Esophagus squamous epithelium (tissue), 5 donors: Measurements from ENCODE around the gene TSSK2. TPM values are rescaled to one million over a fixed set of nuclear protein-coding genes. Genes with fewer than 3 reads are reported as not detected.
A peak's percentile ranks its signal among the peaks of the same experiment; 100 is the strongest.

Source experiments
- DNase-seq: peaks from one replicate; lab custom pipeline; 2025; lab: John Stamatoyannopoulos, UW
- H3K27ac ChIP-seq, 4 donors: fragments of 200-600 bp; sonication (generic); one replicate each; pipeline ENCODE4 v1.5.1; 2016 to 2019; ENCODE audit warnings: mild to moderate bottlenecking in 1 of 4
- H3K27me3 ChIP-seq, 4 donors: fragments of 200-600 bp; sonication (generic); 1 replicate in 3 of 4; 2 replicates in 1 of 4; pipeline versions ENCODE4 v1.5.1 to v1.6.0; 2017 to 2021; ENCODE audit warnings: antibody characterized with exemption in 1 of 4
- H3K36me3 ChIP-seq, 3 donors: fragments of 200-600 bp; sonication (generic); one replicate each; pipeline ENCODE4 v1.5.1; 2016 to 2019
- H3K4me1 ChIP-seq, 3 donors: fragments of 200-600 bp; sonication (generic); one replicate each; pipeline ENCODE4 v1.5.1; 2017 to 2019
- H3K4me3 ChIP-seq, 4 donors: fragments of 200-600 bp; sonication (generic); 1 replicate in 3 of 4; 2 replicates in 1 of 4; pipeline ENCODE4 v1.5.1; 2016 to 2019; ENCODE audit warnings: mild to moderate bottlenecking in 2 of 4, moderate library complexity in 1 of 4
- H3K9me3 ChIP-seq, 3 donors: fragments of 200-600 bp; sonication (generic); one replicate each; pipeline ENCODE4 v1.5.1; 2016 to 2019
- CTCF ChIP-seq, 6 experiments: fragments of 450-650 bp in 4 of 6; fragments of 200-600 bp in 2 of 6; sonication (generic) in 2 of 6; IDR thresholded peaks; one replicate each; pipeline ENCODE4 v1.5.1; 2016 to 2019; ENCODE audit warnings: antibody characterized with exemption in 6 of 6, mild to moderate bottlenecking in 4 of 6, moderate library complexity in 4 of 6
- POLR2A ChIP-seq, 4 donors: fragments of 450-650 bp; IDR thresholded peaks; one replicate each; pipeline ENCODE4 v1.6.1; 2017; ENCODE audit warnings: antibody characterized with exemption in 4 of 4, mild to moderate bottlenecking in 4 of 4, moderate library complexity in 3 of 4
- WGBS, 2 donors: methylation state at CpG; one replicate each; pipeline ENCODE4 v1.1.5; 2018; 5-methylcytosine and 5-hydroxymethylcytosine counted together
- intact Hi-C: fragments of 100-400 bp; cut with DNase I; formaldehyde crosslinking; loops from one replicate; pipeline ENCODE4 v1.15.0; 2022
- total RNA-seq, 4 donors: library from RNA; depleted of rRNA; stranded (reverse); fragments of >200 nt; gene quantifications; one replicate each; pipeline ENCODE4 v1.1.0, GENCODE V29; 2016
- donor health status: DM: yes; HTN: yes; CAD: no.

Gene TSSK2
- total RNA-seq, 4 donors from 2014 or later, result 0.18 TPM; not detected in 3

GRCh38 chr22:19120829-19121630, 10.1 kb upstream of the TSSK2 start:
- H3K36me3 ChIP-seq, result peaks cover 0 to 4% (median 0%) of the 10 kb centered on the region in 3 donors
- H3K4me1 ChIP-seq, result peaks cover 30 to 66% (median 54%) of the 10 kb centered on the region in 3 donors
- no peak for DNase-seq
- 16 to 25% methylated on average over 6 to 15 of the region's 23 CpGs for WGBS, 2 donors
- TF ChIP-seq POLR2A (IDR thresholded peaks at IDR 0.05) (peak in 1 of 4 donors; percentile 36), CTCF (IDR thresholded peaks at IDR 0.05) (no peak)
- H3K27ac ChIP-seq, result peak overlapping the region; percentile 97 to 99 (median 98)
- H3K9me3 ChIP-seq, result no peaks in the 10 kb centered on the region
- intact Hi-C loops, result no loop called here
- no peaks in the 10 kb centered on the region for H3K27me3 ChIP-seq
- peak overlapping the region; percentile 82 to 100 (median 95) for H3K4me3 ChIP-seq

GRCh38 chr22:19121631-19122142, 9.4 kb upstream of the TSSK2 start:
- Histone ChIP-seq H3K27me3 (no peaks in the 10 kb centered on the region), H3K36me3 (peaks cover 0 to 4% (median 0%) of the 10 kb centered on the region in 3 donors), H3K27ac (peak overlapping the region; percentile 97 to 99 (median 98)), H3K4me3 (peak overlapping the region; percentile 82 to 100 (median 95)), H3K4me1 (peaks cover 25 to 65% (median 48%) of the 10 kb centered on the region in 3 donors), H3K9me3 (no peaks in the 10 kb centered on the region)
- TF ChIP-seq CTCF (IDR thresholded peaks at IDR 0.05) (no peak), POLR2A (IDR thresholded peaks at IDR 0.05) (no peak)
- DNase-seq, result no peak
- intact Hi-C loops, result no loop called here
- WGBS, 2 donors, result no CpG with 5 or more reads among the region's 47 CpGs

- 0 to 4% methylated on average over 16 to 21 of the region's 67 CpGs for WGBS, 2 donors
- intact Hi-C loops, result no loop called here
Observed at GRCh38 chr22:19122143-19122751, 8.9 kb upstream of the TSSK2 start, which contains the start of gene DGCR2. DGCR2 (minus strand) TSS chr22:19122412; CDS start chr22:19122206, 206 bp downstream.

GRCh38 chr22:19122752-19123492, 8.2 kb upstream of the TSSK2 start:
- Histone ChIP-seq H3K4me1 (peaks cover 31 to 65% (median 46%) of the 10 kb centered on the region in 3 donors), H3K27me3 (no peaks in the 10 kb centered on the region), H3K36me3 (peaks cover 0 to 4% (median 0%) of the 10 kb centered on the region in 3 donors), H3K4me3 (peak overlapping the region; percentile 82 to 100 (median 95)), H3K9me3 (no peaks in the 10 kb centered on the region), H3K27ac (peak overlapping the region; percentile 87 to 98 (median 98))
- TF ChIP-seq POLR2A (IDR thresholded peaks at IDR 0.05) (no peak), CTCF (IDR thresholded peaks at IDR 0.05) (no peak)
- DNase-seq, result no peak
- 18 to 41% methylated on average over 12 to 19 of the region's 27 CpGs for WGBS, 2 donors
- intact Hi-C loops, result no loop called here

More at GRCh38 chr22:19122143-19122751, 8.9 kb upstream of the TSSK2 start, which contains the start of gene DGCR2:
- TF ChIP-seq CTCF (IDR thresholded peaks at IDR 0.05), result no peak
- TF ChIP-seq POLR2A (IDR thresholded peaks at IDR 0.05), result peak in 3 of 4 donors; percentile 84 to 90 (median 88)
- Histone ChIP-seq H3K4me1 (peaks cover 25 to 65% (median 48%) of the 10 kb centered on the region in 3 donors), H3K4me3 (peak within 1 kb of the TSS; percentile 82 to 100 (median 95)), H3K27ac (peak within 1 kb of the TSS; percentile 97 to 99 (median 98)), H3K36me3 (peaks cover 0 to 4% (median 0%) of the 10 kb centered on the region in 3 donors), H3K27me3 (no peaks in the 10 kb centered on the region), H3K9me3 (no peaks in the 10 kb centered on the region)
- DNase-seq, result peak; percentile 87
